SK-N-SH treated with all-trans-retinoic acid at 6 μM for 48 hours (cell line): Measurements from ENCODE around the gene BPIFA2.
"Not testable (repeated sequence)": the region's sequence is repeated elsewhere in the genome, so short reads cannot be mapped to it uniquely, and the experiment has no call there.

ENCODE experiments used
- ATAC-seq: fragments of 200-7000 bp; cut with Tn5 transposase; 3 replicates; pipeline ENCODE4 v1.9.1; 2020; ENCODE audit warnings: mild to moderate bottlenecking, moderate library complexity
- ARNTL ChIP-seq: fragments of 450-650 bp; formaldehyde crosslinking; IDR thresholded peaks from 2 replicates; pipeline ENCODE4 v1.5.0; 2020; ENCODE audit warnings: low read depth, mild to moderate bottlenecking, moderate library complexity, borderline replicate concordance
- BACH2 ChIP-seq: fragments of 250-450 bp; sonication (Bioruptor Pico); IDR thresholded peaks from 2 replicates; pipeline ENCODE4 v1.9.0; 2021; ENCODE audit warnings: mild to moderate bottlenecking, borderline replicate concordance
- CSDC2 ChIP-seq: fragments of 250-450 bp; sonication (Bioruptor Pico); IDR thresholded peaks from 2 replicates; pipeline ENCODE4 v1.5.0; 2020; ENCODE audit warnings: mild to moderate bottlenecking, moderate library complexity
- CSRNP3 ChIP-seq: fragments of 250-450 bp; sonication (Bioruptor Pico); IDR thresholded peaks from 2 replicates; pipeline ENCODE4 v1.5.1; 2021; ENCODE audit warnings: mild to moderate bottlenecking, moderate library complexity
- ESRRG ChIP-seq: fragments of 250-450 bp; sonication (Bioruptor Pico); IDR thresholded peaks from 2 replicates; pipeline ENCODE4 v1.6.1; 2021; ENCODE audit warnings: mild to moderate bottlenecking
- GLIS3 ChIP-seq: fragments of 250-450 bp; sonication (Bioruptor Pico); IDR thresholded peaks from 2 replicates; pipeline ENCODE4 v1.5.0; 2020; ENCODE audit warnings: mild to moderate bottlenecking, moderate library complexity
- OSR1 ChIP-seq: fragments of 250-450 bp; sonication (Bioruptor Pico); IDR thresholded peaks from 2 replicates; pipeline ENCODE4 v1.8.0; 2022; ENCODE audit warnings: moderate library complexity, mild to moderate bottlenecking, inconsistent platforms
- PPARA ChIP-seq: fragments of 250-450 bp; sonication (Bioruptor Pico); IDR thresholded peaks from 2 replicates; pipeline ENCODE4 v1.5.0; 2020; ENCODE audit warnings: mild to moderate bottlenecking, borderline replicate concordance
- RARB ChIP-seq: fragments of 250-450 bp; sonication (Bioruptor Pico); IDR thresholded peaks from 2 replicates; pipeline ENCODE4 v1.8.0; 2021; ENCODE audit warnings: mild to moderate bottlenecking, moderate library complexity
- SNAI2 ChIP-seq: fragments of 250-450 bp; sonication (Bioruptor Pico); IDR thresholded peaks from 2 replicates; pipeline ENCODE4 v1.5.0; 2020; ENCODE audit warnings: mild to moderate bottlenecking, moderate library complexity
- TCF4 ChIP-seq: fragments of 250-450 bp; sonication (Bioruptor Pico); IDR thresholded peaks from 2 replicates; pipeline ENCODE4 v1.8.0; 2021; ENCODE audit warnings: mild to moderate bottlenecking, moderate library complexity, borderline replicate concordance
- TOX ChIP-seq: fragments of 250-450 bp; sonication (Bioruptor Pico); IDR thresholded peaks from 2 replicates; pipeline ENCODE4 v1.8.0; 2021; ENCODE audit warnings: mild to moderate bottlenecking, moderate library complexity, borderline replicate concordance
- ZC3H10 ChIP-seq: fragments of 250-450 bp; sonication (Bioruptor Pico); IDR thresholded peaks from 2 replicates; pipeline ENCODE4 v1.5.1; 2021; ENCODE audit warnings: mild to moderate bottlenecking, moderate library complexity
- ZFP30 ChIP-seq: fragments of 450-650 bp; formaldehyde crosslinking; IDR thresholded peaks from 2 replicates; pipeline ENCODE4 v1.5.0; 2022; ENCODE audit warnings: mild to moderate bottlenecking, moderate library complexity
- ZNF565 ChIP-seq: fragments of 450-650 bp; formaldehyde crosslinking; conservative IDR thresholded peaks from 2 replicates; pipeline ENCODE4 v1.5.0; 2020; ENCODE audit warnings: low read depth, mild to moderate bottlenecking, moderate library complexity
- ZNF70 ChIP-seq: fragments of 450-650 bp; formaldehyde crosslinking; IDR thresholded peaks from 2 replicates; pipeline ENCODE4 v1.5.0; 2020; ENCODE audit warnings: mild to moderate bottlenecking, moderate library complexity
- ZNF8 ChIP-seq: fragments of 450-650 bp; formaldehyde crosslinking; IDR thresholded peaks from 2 replicates; pipeline ENCODE4 v1.5.0; 2020; ENCODE audit warnings: mild to moderate bottlenecking, moderate library complexity
- TF ChIP-seq, protein P1 (sequence below): fragments of 250-450 bp; sonication (Bioruptor Pico); IDR thresholded peaks from 2 replicates; pipeline ENCODE4 v1.5.1; 2020; ENCODE audit warnings: low read depth, mild to moderate bottlenecking, moderate library complexity
- TF ChIP-seq, protein P2 (sequence below): fragments of 250-450 bp; sonication (Bioruptor Pico); IDR thresholded peaks from 2 replicates; pipeline ENCODE4 v1.5.0; 2020; ENCODE audit warnings: mild to moderate bottlenecking, moderate library complexity
- TF ChIP-seq, protein P3 (sequence below): fragments of 250-450 bp; sonication (Bioruptor Pico); IDR thresholded peaks from 2 replicates; pipeline ENCODE4 v1.8.0; 2021; ENCODE audit warnings: low read depth, mild to moderate bottlenecking, moderate library complexity, borderline replicate concordance
- TF ChIP-seq, protein P4 (sequence below): fragments of 250-450 bp; sonication (Bioruptor Pico); IDR thresholded peaks from 2 replicates; pipeline ENCODE4 v1.8.0; 2020; ENCODE audit warnings: mild to moderate bottlenecking, moderate library complexity, borderline replicate concordance

Gene BPIFA2

DNA sequence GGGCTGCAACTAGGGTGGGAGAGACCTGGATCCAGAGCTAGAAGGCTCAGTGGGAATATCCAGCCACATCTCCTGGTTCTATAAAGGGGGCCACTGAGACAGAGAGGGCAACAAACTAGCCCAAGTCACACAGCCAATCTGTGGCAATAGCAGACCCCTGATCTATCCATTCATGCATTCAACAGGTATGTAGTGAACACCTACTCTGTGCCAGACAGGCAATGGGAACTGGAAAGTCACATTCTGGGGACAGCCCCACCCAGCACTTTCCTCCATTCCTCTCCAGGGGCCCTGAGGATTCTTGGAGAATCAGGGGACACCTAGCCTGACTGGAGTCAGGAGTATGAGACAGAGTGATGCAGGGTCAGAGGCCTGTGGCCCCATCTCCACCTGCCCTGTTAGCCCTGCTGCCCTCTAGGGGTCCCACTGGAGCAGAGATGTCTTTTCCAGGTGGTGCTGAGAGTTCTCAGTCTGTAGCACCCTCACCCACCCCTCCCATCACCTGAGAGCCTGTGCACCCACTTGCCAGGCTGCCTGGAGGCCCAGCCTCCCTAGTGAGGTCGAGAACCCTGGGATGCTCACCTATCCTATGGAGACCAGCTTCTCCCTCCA, 13.6 kb downstream of the BPIFA2 start:
- no peak for ATAC-seq
- TF ChIP-seq ZNF70 (CRISPR knock-in tag) (no peak), ZNF8 (CRISPR knock-in tag) (no peak), TOX (CRISPR knock-in tag) (no peak), GLIS3 (CRISPR knock-in tag) (no peak), CSRNP3 (CRISPR knock-in tag) (no peak), SNAI2 (CRISPR knock-in tag) (no peak), BACH2 (no peak), ZNF565 (CRISPR knock-in tag) (no peak), ZFP30 (CRISPR knock-in tag) (no peak), ARNTL (no peak), ZC3H10 (no peak), OSR1 (no peak), CSDC2 (CRISPR knock-in tag) (no peak), ESRRG (CRISPR knock-in tag) (no peak), PPARA (CRISPR knock-in tag) (no peak), RARB (CRISPR knock-in tag) (no peak)
- TF ChIP-seq, protein P1, sequence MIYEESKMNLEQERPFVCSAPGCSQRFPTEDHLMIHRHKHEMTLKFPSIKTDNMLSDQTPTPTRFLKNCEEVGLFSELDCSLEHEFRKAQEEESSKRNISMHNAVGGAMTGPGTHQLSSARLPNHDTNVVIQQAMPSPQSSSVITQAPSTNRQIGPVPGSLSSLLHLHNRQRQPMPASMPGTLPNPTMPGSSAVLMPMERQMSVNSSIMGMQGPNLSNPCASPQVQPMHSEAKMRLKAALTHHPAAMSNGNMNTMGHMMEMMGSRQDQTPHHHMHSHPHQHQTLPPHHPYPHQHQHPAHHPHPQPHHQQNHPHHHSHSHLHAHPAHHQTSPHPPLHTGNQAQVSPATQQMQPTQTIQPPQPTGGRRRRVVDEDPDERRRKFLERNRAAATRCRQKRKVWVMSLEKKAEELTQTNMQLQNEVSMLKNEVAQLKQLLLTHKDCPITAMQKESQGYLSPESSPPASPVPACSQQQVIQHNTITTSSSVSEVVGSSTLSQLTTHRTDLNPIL (CRISPR knock-in tag), result no peak
- TF ChIP-seq, protein P2, sequence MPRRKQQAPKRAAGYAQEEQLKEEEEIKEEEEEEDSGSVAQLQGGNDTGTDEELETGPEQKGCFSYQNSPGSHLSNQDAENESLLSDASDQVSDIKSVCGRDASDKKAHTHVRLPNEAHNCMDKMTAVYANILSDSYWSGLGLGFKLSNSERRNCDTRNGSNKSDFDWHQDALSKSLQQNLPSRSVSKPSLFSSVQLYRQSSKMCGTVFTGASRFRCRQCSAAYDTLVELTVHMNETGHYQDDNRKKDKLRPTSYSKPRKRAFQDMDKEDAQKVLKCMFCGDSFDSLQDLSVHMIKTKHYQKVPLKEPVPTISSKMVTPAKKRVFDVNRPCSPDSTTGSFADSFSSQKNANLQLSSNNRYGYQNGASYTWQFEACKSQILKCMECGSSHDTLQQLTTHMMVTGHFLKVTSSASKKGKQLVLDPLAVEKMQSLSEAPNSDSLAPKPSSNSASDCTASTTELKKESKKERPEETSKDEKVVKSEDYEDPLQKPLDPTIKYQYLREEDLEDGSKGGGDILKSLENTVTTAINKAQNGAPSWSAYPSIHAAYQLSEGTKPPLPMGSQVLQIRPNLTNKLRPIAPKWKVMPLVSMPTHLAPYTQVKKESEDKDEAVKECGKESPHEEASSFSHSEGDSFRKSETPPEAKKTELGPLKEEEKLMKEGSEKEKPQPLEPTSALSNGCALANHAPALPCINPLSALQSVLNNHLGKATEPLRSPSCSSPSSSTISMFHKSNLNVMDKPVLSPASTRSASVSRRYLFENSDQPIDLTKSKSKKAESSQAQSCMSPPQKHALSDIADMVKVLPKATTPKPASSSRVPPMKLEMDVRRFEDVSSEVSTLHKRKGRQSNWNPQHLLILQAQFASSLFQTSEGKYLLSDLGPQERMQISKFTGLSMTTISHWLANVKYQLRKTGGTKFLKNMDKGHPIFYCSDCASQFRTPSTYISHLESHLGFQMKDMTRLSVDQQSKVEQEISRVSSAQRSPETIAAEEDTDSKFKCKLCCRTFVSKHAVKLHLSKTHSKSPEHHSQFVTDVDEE (CRISPR knock-in tag), result no peak
- TF ChIP-seq, protein P3, sequence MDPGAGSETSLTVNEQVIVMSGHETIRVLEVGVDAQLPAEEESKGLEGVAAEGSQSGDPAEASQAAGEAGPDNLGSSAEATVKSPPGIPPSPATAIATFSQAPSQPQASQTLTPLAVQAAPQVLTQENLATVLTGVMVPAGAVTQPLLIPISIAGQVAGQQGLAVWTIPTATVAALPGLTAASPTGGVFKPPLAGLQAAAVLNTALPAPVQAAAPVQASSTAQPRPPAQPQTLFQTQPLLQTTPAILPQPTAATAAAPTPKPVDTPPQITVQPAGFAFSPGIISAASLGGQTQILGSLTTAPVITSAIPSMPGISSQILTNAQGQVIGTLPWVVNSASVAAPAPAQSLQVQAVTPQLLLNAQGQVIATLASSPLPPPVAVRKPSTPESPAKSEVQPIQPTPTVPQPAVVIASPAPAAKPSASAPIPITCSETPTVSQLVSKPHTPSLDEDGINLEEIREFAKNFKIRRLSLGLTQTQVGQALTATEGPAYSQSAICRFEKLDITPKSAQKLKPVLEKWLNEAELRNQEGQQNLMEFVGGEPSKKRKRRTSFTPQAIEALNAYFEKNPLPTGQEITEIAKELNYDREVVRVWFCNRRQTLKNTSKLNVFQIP, result no peak

DNA sequence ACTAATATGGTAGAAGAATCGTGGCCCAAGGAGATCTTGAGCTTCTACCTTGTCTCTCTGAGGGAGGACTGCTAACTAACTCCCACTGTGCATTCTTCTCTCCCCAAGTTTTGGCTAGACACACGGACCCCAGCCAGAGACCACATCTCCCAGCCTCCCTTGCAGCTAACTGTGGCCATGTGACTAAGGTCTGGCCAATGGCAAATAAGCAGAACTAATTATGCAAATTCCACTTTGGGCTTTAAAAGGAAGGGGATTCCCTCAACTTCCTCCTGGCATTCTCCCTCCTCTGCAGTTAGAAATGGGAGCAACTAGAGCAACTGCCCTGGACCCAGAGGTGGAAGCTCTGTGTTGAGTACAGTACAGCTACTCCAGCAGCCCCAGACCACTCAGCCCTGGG, 15.4 kb downstream of the BPIFA2 start:
- TF ChIP-seq OSR1 (no peak), ZNF70 (CRISPR knock-in tag) (no peak), ZNF8 (CRISPR knock-in tag) (no peak), TOX (CRISPR knock-in tag) (no peak), TCF4 (CRISPR knock-in tag) (no peak), ZC3H10 (no peak), CSRNP3 (CRISPR knock-in tag) (no peak), ZFP30 (CRISPR knock-in tag) (no peak)
- TF ChIP-seq, protein P4, sequence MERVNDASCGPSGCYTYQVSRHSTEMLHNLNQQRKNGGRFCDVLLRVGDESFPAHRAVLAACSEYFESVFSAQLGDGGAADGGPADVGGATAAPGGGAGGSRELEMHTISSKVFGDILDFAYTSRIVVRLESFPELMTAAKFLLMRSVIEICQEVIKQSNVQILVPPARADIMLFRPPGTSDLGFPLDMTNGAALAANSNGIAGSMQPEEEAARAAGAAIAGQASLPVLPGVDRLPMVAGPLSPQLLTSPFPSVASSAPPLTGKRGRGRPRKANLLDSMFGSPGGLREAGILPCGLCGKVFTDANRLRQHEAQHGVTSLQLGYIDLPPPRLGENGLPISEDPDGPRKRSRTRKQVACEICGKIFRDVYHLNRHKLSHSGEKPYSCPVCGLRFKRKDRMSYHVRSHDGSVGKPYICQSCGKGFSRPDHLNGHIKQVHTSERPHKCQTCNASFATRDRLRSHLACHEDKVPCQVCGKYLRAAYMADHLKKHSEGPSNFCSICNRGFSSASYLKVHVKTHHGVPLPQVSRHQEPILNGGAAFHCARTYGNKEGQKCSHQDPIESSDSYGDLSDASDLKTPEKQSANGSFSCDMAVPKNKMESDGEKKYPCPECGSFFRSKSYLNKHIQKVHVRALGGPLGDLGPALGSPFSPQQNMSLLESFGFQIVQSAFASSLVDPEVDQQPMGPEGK (CRISPR knock-in tag), result no peak
- TF ChIP-seq, protein P3, result no peak
- TF ChIP-seq, protein P1 (CRISPR knock-in tag), result no peak
- ATAC-seq, result no peak

GRCh38 chr20:33185031-33185590, 17.2 kb downstream of the BPIFA2 start:
- ATAC-seq, result not testable (repeated sequence)
